Osteoblast (primary cell): ENCODE measurements around the gene KLRF1. TPM values are rescaled to one million over a fixed set of nuclear protein-coding genes. Genes with fewer than 3 reads are reported as not detected.
A peak's percentile ranks its signal among the peaks of the same experiment; 100 is the strongest.

Experiments
- DNase-seq: peaks from one replicate; pipeline ENCODE4 v3.0.0; 2011; ENCODE audit warnings: low spot score, mixed read lengths; ENCODE audit not compliant: insufficient read length; ENCODE audit errors: missing footprints
- H2AFZ ChIP-seq: 2 replicates; pipeline ENCODE4 v1.6.0; 2011; ENCODE audit warnings: mild to moderate bottlenecking, low read length
- H3K27ac ChIP-seq: 2 replicates; pipeline ENCODE4 v1.5.1; 2011; ENCODE audit warnings: mild to moderate bottlenecking, low read depth, low read length, moderate library complexity
- H3K27me3 ChIP-seq: 2 replicates; pipeline ENCODE4 v1.6.0; 2012; ENCODE audit warnings: mild to moderate bottlenecking, control low read depth, inconsistent platforms, low read length, moderate library complexity; ENCODE audit not compliant: insufficient read depth
- H3K36me3 ChIP-seq: 2 replicates; pipeline ENCODE4 v1.5.1; 2011; ENCODE audit warnings: mild to moderate bottlenecking, low read length, control low read depth, moderate library complexity; ENCODE audit not compliant: insufficient read depth
- H3K4me1 ChIP-seq: 2 replicates; pipeline ENCODE4 v1.5.1; 2011; ENCODE audit warnings: mild to moderate bottlenecking, low read length, control low read depth, moderate library complexity; ENCODE audit not compliant: insufficient read depth
- H3K4me2 ChIP-seq: 2 replicates; pipeline ENCODE4 v1.6.0; 2011; ENCODE audit warnings: mild to moderate bottlenecking, low read length; ENCODE audit not compliant: insufficient read depth
- H3K4me3 ChIP-seq: fragments of 200-600 bp; sonication (generic); 3 replicates; pipeline ENCODE4 v1.5.1; 2012; ENCODE audit warnings: mild to moderate bottlenecking, low read length, inconsistent platforms; ENCODE audit not compliant: insufficient read depth
- H3K79me2 ChIP-seq: 2 replicates; pipeline ENCODE4 v1.6.0; 2012; ENCODE audit warnings: mild to moderate bottlenecking, low read length, control low read depth, inconsistent platforms; ENCODE audit not compliant: insufficient read depth
- H3K9me3 ChIP-seq: 2 replicates; pipeline ENCODE4 v1.5.1; 2011; ENCODE audit warnings: low read depth, low read length, control low read depth
- H4K20me1 ChIP-seq: 2 replicates; pipeline ENCODE4 v1.6.0; 2012; ENCODE audit warnings: mild to moderate bottlenecking, low read length, control low read depth; ENCODE audit not compliant: insufficient read depth
- CTCF ChIP-seq: IDR thresholded peaks from 2 replicates; pipeline ENCODE4 v1.5.1; 2011; ENCODE audit warnings: mild to moderate bottlenecking, low read depth, low read length, moderate library complexity; ENCODE audit errors: extremely low read depth
- total RNA-seq: library from RNA; depleted of rRNA; stranded (reverse); fragments of >200 nt; gene quantifications from 2 replicates; pipeline ENCODE4 v1.2.3, GENCODE V29; 2012

KLRF1 gene
- total RNA-seq, 1 donor, result not detected

GRCh38 chr12:9856151-9856550, 28.9 kb downstream of the KLRF1 start:
- Histone ChIP-seq H4K20me1 (no peaks in the 10 kb centered on the region), H3K36me3 (no peaks in the 10 kb centered on the region), H3K9me3 (no peaks in the 10 kb centered on the region), H3K27ac (no peak overlapping the region), H3K4me3 (no peak overlapping the region), H3K4me1 (no peaks in the 10 kb centered on the region), H2AFZ (no peak overlapping the region), H3K79me2 (no peaks in the 10 kb centered on the region), H3K27me3 (no peaks in the 10 kb centered on the region), H3K4me2 (no peak overlapping the region)
- TF ChIP-seq CTCF, result no peak
- no peak for DNase-seq

- H3K79me2 ChIP-seq, result no peaks in the 10 kb centered on the region
Observed at GRCh38 chr12:9856894-9857293, 29.6 kb downstream of the KLRF1 start.

DNA sequence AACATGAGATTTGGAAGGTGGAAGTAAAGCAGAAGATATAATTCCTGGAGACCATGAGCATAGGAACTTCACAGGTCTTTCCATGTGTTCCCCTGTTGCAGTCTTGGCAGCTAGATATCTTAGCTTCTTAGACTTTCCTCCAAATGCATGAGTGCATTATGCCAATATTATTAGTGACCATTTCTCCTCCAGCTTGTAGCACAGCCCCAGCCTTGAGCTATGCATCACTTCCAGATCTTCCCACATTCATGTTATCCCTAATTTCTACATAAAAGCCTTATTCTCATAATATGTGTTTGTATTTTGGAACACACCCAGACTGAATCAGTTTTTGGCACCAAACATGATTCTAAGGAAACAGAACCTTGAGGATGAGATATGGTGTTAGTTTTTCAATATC, 30.9 kb downstream of the KLRF1 start:
- no peak for DNase-seq
- TF ChIP-seq CTCF, result no peak
- H4K20me1 ChIP-seq, result no peaks in the 10 kb centered on the region
- H3K9me3 ChIP-seq, result no peaks in the 10 kb centered on the region
- no peaks in the 10 kb centered on the region for H3K36me3 ChIP-seq
- no peak overlapping the region for H3K4me3 ChIP-seq
- H3K79me2 ChIP-seq, result no peaks in the 10 kb centered on the region
- no peak overlapping the region for H3K4me2 ChIP-seq
- no peak overlapping the region for H3K27ac ChIP-seq
- no peaks in the 10 kb centered on the region for H3K27me3 ChIP-seq
- no peak overlapping the region for H2AFZ ChIP-seq
- no peaks in the 10 kb centered on the region for H3K4me1 ChIP-seq

More at GRCh38 chr12:9856894-9857293, 29.6 kb downstream of the KLRF1 start:
- no peak overlapping the region for H3K4me2 ChIP-seq
- no peak overlapping the region for H3K4me3 ChIP-seq
- no peak for TF ChIP-seq CTCF
- DNase-seq, result no peak
- H3K36me3 ChIP-seq, result no peaks in the 10 kb centered on the region
- H3K27me3 ChIP-seq, result no peaks in the 10 kb centered on the region
- no peak overlapping the region for H3K27ac ChIP-seq
- H3K9me3 ChIP-seq, result no peaks in the 10 kb centered on the region
- H2AFZ ChIP-seq, result no peak overlapping the region
- no peaks in the 10 kb centered on the region for H4K20me1 ChIP-seq
- H3K4me1 ChIP-seq, result no peaks in the 10 kb centered on the region

GRCh38 chr12:9864913-9865675, 37.8 kb downstream of the KLRF1 start:
- Histone ChIP-seq H3K36me3 (no peaks in the 10 kb centered on the region), H3K9me3 (no peaks in the 10 kb centered on the region), H3K4me1 (peaks cover 7% of the 10 kb centered on the region), H3K27me3 (no peaks in the 10 kb centered on the region), H2AFZ (peak overlapping the region; percentile 20), H3K27ac (no peak overlapping the region), H3K4me3 (no peak overlapping the region), H3K79me2 (no peaks in the 10 kb centered on the region), H3K4me2 (no peak overlapping the region), H4K20me1 (no peaks in the 10 kb centered on the region)
- no peak for DNase-seq
- no peak for TF ChIP-seq CTCF
